ENCODE measurements around the gene COX6A2. TPM values are rescaled to one million over a fixed set of nuclear protein-coding genes. Genes with fewer than 3 reads are reported as not detected.
A peak's percentile ranks its signal among the peaks of the same experiment; 100 is the strongest.

Gene COX6A2
- total RNA-seq, 2 donors from 2014 or later: not detected

GRCh38 chr16:31471875-31472708 is 43.9 kb upstream of the COX6A2 start, which contains the start of gene TGFB1I1:
TGFB1I1 (plus strand) TSS chr16:31472152; CDS start chr16:31472189, 37 bp downstream.
- peak within 1 kb of the TSS; percentile 100 for H3K27ac ChIP-seq
- no peak for TF ChIP-seq CTCF (IDR thresholded peaks at IDR 0.05)
- H3K4me3 ChIP-seq: peak within 1 kb of the TSS; percentile 100
- no peaks in the 10 kb centered on the region for H3K9me3 ChIP-seq
- H3K27me3 ChIP-seq (replicated peaks; ENCODE audit: insufficient read depth): no peaks in the 10 kb centered on the region
- H3K4me1 ChIP-seq (ENCODE audit: control insufficient read depth in 1 of 2, low read depth in 2 of 2): peaks cover 13 to 30% of the 10 kb centered on the region in 2 donors
- peaks cover 38% of the 10 kb centered on the region for H3K36me3 ChIP-seq
- ATAC-seq (ENCODE audit: insufficient number of reproducible peaks, low FRiP score, low read depth) (peak; percentile 24), DNase-seq (ENCODE audit: low spot score) (no peak)

DNA sequence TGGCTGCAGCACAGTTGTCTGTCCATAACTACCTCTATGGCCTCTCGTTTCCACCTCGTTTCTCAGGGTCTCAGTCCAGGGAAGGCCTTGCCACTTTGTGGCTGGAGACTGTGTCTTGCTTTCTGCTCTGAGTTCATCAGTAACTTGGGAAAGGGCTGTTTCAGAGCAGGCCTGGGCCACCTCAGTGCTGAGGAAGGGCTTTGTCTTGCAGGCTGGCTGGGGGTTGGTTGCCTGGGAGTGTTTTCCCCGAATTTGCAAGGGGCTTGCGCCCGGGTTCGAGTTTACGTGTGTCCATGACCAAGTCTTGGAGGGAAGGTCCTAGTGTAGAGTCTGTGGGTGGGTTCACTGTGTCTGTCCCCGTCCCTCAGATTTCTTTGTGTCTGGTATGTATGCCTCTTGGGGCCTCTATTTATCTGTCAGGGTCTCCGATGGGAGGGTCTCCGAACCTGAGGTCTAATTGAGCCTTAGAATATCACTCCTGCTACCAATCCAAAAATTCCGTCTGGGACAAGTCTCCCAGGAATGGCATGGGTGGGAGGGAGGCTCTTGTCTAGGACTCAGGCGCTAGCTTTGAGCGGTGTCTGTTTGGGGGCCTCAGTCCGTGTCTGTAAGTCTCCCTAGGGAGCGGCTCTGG is 43.2 kb upstream of the COX6A2 start:
- peak overlapping the region; percentile 100 for H3K27ac ChIP-seq
- peaks cover 33% of the 10 kb centered on the region for H3K36me3 ChIP-seq
- H3K4me3 ChIP-seq: peak overlapping the region; percentile 100
- DNase-seq (ENCODE audit: low spot score) (no peak), ATAC-seq (ENCODE audit: insufficient number of reproducible peaks, low FRiP score, low read depth) (peak; percentile 20)
- peaks cover 13 to 30% of the 10 kb centered on the region in 2 donors for H3K4me1 ChIP-seq (ENCODE audit: control insufficient read depth in 1 of 2, low read depth in 2 of 2)
- no peaks in the 10 kb centered on the region for H3K27me3 ChIP-seq (replicated peaks; ENCODE audit: insufficient read depth)
- no peaks in the 10 kb centered on the region for H3K9me3 ChIP-seq
- no peak for TF ChIP-seq CTCF (IDR thresholded peaks at IDR 0.05)

- Histone ChIP-seq H3K27ac (peak overlapping the region; percentile 100), H3K36me3 (peaks cover 29% of the 10 kb centered on the region), H3K27me3 (replicated peaks; ENCODE audit: insufficient read depth) (no peaks in the 10 kb centered on the region), H3K4me3 (peak overlapping the region; percentile 100), H3K4me1 (ENCODE audit: control insufficient read depth in 1 of 2, low read depth in 2 of 2) (peaks cover 13 to 30% of the 10 kb centered on the region in 2 donors), H3K9me3 (no peaks in the 10 kb centered on the region)
- ATAC-seq (ENCODE audit: insufficient number of reproducible peaks, low FRiP score, low read depth): no peak
- DNase-seq (ENCODE audit: low spot score): no peak
- TF ChIP-seq CTCF (IDR thresholded peaks at IDR 0.05): no peak
Observed at GRCh38 chr16:31470615-31471014, 42.5 kb upstream of the COX6A2 start.

DNA sequence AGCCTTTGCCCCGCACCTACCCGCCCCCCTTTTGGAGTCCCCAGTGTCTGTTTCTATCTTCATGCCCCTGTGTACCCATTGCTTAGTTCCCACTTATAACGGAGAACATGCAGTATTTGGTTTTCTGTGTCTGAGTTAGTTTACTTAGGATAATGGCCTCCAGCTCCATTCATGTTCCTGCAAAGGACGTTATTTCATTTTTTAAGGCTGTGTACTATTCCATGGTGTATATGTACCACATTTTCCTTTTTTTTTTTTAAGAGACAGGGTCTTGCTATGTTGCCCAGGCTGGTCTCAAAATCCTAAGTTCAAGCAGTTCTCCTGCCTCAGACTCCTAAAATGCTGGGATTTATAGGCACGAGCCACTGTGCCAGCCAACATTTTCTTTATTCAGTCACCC is 39.7 kb upstream of the COX6A2 start:
- Histone ChIP-seq H3K27ac (no peak overlapping the region), H3K4me3 (no peak overlapping the region), H3K36me3 (peaks cover 5% of the 10 kb centered on the region), H3K4me1 (ENCODE audit: control insufficient read depth in 1 of 2, low read depth in 2 of 2) (peaks cover 10 to 14% of the 10 kb centered on the region in 2 donors), H3K9me3 (no peaks in the 10 kb centered on the region), H3K27me3 (replicated peaks; ENCODE audit: insufficient read depth) (no peaks in the 10 kb centered on the region)
- TF ChIP-seq CTCF (IDR thresholded peaks at IDR 0.05): no peak
- ATAC-seq (ENCODE audit: insufficient number of reproducible peaks, low FRiP score, low read depth): no peak
- DNase-seq (ENCODE audit: low spot score): no peak

- no peaks in the 10 kb centered on the region for H3K9me3 ChIP-seq
- peaks cover 10 to 14% of the 10 kb centered on the region in 2 donors for H3K4me1 ChIP-seq (ENCODE audit: control insufficient read depth in 1 of 2, low read depth in 2 of 2)
- H3K27me3 ChIP-seq (replicated peaks; ENCODE audit: insufficient read depth): no peaks in the 10 kb centered on the region
- H3K4me3 ChIP-seq: no peak overlapping the region
- H3K36me3 ChIP-seq: peaks cover 11% of the 10 kb centered on the region
- H3K27ac ChIP-seq: no peak overlapping the region
- ATAC-seq (ENCODE audit: insufficient number of reproducible peaks, low FRiP score, low read depth) (no peak), DNase-seq (ENCODE audit: low spot score) (no peak)
- TF ChIP-seq CTCF (IDR thresholded peaks at IDR 0.05): no peak
Observed at GRCh38 chr16:31467151-31467773, 39.1 kb upstream of the COX6A2 start.
